Upper lobe of left lung (tissue), 4 donors: Measurements from ENCODE around the gene TEDC1.

ENCODE experiments used
- POLR2A ChIP-seq, 4 donors: fragments of 450-650 bp; IDR thresholded peaks; one replicate each; pipeline ENCODE4 v1.5.1; 2016 to 2017; ENCODE audit warnings: antibody characterized with exemption in 4 of 4, mild to moderate bottlenecking in 2 of 4
- TF ChIP-seq, protein P1 (sequence below), 6 experiments: fragments of 450-650 bp in 4 of 6; fragments of 200-600 bp in 2 of 6; sonication (generic) in 2 of 6; IDR thresholded peaks; one replicate each; pipeline ENCODE4 v1.5.1; 2016 to 2019; ENCODE audit warnings: antibody characterized with exemption in 6 of 6

DNA sequence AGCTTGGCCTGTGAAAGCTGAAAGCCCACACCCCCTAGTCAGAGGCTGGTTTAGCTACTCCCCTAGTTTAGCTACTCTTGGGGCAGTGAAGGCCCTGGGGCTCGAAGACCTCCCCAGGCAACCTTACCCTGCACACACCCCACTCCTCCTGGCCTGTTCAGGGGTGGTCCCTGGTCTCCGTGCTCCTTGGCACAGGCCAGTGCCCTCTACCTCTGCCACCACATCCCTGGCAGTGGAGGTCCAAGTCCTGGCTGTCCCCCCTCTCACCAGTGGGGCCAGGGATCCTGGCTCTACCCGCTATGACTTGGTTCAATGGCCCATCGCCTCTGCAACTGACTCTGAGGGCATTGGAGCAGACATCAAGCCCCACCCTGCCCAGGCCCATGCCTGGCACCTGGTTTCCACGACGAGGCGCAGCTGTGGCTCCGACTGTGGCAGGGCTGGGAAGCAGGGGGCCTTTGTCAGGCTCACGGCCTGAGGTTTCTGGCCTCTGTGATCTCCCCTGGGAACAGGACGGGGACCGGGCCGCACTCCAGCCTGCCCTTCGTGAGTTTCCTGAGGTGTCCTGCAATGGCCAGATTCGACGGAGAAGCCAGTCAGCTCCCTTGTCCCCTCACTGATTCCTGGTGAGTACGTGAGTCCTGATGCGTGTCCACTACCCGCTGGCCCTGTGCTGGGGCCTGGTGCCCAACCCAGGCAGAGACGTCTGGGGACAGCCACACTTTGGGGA, 41.0 kb downstream of the TEDC1 start:
- TF ChIP-seq, protein P1, sequence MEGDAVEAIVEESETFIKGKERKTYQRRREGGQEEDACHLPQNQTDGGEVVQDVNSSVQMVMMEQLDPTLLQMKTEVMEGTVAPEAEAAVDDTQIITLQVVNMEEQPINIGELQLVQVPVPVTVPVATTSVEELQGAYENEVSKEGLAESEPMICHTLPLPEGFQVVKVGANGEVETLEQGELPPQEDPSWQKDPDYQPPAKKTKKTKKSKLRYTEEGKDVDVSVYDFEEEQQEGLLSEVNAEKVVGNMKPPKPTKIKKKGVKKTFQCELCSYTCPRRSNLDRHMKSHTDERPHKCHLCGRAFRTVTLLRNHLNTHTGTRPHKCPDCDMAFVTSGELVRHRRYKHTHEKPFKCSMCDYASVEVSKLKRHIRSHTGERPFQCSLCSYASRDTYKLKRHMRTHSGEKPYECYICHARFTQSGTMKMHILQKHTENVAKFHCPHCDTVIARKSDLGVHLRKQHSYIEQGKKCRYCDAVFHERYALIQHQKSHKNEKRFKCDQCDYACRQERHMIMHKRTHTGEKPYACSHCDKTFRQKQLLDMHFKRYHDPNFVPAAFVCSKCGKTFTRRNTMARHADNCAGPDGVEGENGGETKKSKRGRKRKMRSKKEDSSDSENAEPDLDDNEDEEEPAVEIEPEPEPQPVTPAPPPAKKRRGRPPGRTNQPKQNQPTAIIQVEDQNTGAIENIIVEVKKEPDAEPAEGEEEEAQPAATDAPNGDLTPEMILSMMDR (IDR thresholded peaks at IDR 0.05), result no peak
- no peak for TF ChIP-seq POLR2A (IDR thresholded peaks at IDR 0.05)
